Neural progenitor cell (in vitro differentiated cells): ENCODE results near the gene MDM4.

Experiments
- CTCF ChIP-seq: fragments of 200-600 bp; sonication (generic); IDR thresholded peaks from 2 replicates; pipeline ENCODE4 v1.5.1; 2017; ENCODE audit warnings: antibody characterized with exemption, mild to moderate bottlenecking
- EZH2 ChIP-seq: fragments of 200-600 bp; sonication (generic); IDR thresholded peaks from 2 replicates; pipeline ENCODE4 v1.6.1; 2017; ENCODE audit warnings: antibody characterized with exemption, mild to moderate bottlenecking, moderate library complexity

DNA sequence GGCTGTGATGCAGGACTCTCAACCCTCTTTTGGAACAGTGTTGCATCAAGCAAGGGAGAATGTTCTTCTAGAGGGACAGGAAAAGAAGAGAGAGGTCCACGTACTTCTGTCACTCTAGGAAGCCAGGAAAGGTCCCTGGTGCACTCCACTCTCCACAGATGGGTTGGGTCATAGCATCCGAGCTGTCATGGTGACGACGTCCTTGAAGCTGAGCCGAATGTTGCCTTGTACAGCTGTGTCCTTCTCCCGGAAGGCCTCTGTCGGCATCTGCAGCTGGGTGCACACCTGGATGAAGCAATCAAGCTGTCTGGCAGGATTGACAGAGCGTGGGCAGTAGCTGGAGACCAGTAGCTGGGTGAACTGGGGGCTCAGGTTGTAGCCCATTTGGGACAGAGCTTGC is 12.5 kb downstream of the MDM4 start:
- TF ChIP-seq CTCF, result no peak
- no peak for TF ChIP-seq EZH2
